NOMO-1 treated with DMSO at 0.1 percent for 48 hours (cell line): ENCODE measurements around the gene PRKRA.
"Not testable (repeated sequence)": the region's sequence is repeated elsewhere in the genome, so short reads cannot be mapped to it uniquely, and the experiment has no call there.

Source experiments
- DNase-seq: peaks from one replicate; lab custom pipeline; 2025; ENCODE audit not compliant: unreplicated experiment; lab: John Stamatoyannopoulos, UW

PRKRA gene

DNA sequence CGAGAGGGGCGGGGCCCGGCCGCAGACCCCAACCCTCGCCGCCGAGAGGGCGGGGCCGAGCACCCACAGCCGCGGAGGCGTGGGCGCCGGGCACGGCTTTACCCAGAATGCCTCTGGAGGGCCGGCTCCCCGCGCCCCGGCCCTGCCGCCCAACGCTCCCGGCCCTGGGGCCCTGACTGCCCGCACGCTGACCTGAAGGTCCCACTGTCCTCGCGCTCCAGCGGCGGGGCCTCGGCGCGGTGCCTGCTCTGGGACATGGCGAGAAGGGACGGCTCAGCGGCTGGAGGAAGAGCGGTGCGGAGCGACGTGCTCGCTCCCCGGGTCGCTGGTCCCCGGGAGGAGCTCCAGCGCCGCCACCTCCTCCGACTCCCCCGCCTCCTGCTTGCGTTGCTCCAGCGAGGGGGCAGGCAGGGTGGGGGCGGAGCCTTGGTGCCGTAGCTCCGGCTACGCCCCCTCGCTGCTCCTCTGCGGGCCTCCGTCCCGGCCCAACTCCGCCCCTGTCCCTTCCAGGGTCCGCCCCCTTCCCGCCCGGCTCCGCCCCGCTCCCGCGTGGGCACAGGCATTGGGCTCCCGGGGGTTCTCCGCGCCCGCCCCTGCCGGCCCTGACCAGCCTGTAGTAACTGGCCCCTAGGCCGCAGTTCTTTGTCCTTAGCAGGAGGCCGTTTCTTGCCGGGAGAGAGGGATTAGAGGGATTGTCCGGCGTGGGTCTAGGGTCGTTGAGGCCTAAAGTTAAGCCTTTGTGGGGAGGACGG lies at the start of gene PRKRA, which contains the start of gene PJVK:
Gene PRKRA (minus strand): TSS at position 402 of the 752 bp plus-strand sequence. CDS start 145 bp downstream, at position 257.
Gene PJVK (plus strand): TSS at position 605 of the 752 bp plus-strand sequence. CDS start 2,032 bp downstream, outside the sequence.
- DNase-seq = peak; percentile 94

GRCh38 chr2:178499640-178500039 lies 48.7 kb upstream of the PRKRA start:
- no peak for DNase-seq

- DNase-seq = no peak
These were observed 47.2 kb upstream of the PRKRA start for GRCh38 chr2:178498137-178498536.

DNA sequence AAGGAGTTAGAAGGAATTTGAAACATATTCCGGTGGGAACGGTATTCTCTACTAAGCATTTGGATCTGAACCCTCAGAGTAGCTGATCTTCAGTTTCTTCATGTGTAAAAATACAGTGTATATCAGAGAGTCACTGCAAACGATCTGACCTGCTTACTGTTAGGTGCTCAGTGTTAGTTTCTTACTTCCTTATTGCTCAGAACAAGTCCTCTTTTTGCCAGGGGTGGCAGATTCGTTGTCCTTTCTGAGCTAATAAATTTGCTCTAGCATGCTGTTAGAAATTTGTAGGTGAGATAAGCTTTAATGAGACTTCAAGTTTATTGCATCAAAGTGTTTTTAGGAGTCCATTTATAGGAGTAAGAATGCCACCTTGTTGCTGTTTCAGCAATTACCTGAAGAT lies 45.1 kb upstream of the PRKRA start:
- DNase-seq = no peak

DNA sequence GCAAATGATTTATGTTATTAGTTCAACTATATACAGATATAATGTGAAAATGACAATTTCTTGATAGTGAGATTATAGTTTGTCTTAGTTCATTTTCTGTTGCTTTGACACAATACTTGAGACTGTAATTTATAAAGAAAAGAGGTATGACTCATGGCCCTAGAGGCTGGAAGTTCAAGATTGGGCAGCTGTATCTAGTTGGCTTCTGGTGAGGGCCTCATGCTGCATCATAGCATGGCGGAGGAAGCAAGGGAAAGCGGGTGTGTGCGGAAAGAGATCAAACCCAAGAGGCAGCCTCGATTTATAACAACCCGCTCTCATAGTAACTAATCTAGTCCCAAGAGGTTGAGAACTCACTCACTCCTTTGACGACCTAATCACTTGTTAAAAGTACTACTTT lies 40.6 kb upstream of the PRKRA start:
- no peak for DNase-seq

DNA sequence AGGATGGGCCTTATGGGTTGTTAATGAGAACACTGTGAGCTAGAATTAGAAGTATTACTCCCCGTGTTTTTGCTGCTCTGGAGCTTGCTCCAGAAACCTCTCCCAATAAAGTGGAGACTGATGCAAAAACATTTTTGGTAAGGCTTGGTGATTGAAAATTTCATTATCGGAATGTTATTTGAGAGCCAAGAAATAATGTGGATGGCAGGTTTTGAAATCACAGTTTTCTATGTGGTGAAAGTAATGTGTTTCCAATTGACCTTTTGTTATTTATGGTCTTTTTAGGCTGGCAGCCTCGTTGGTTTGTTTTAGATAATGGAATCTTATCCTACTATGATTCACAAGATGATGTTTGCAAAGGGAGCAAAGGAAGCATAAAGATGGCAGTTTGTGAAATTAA lies 34.4 kb upstream of the PRKRA start:
- DNase-seq = no peak

DNA sequence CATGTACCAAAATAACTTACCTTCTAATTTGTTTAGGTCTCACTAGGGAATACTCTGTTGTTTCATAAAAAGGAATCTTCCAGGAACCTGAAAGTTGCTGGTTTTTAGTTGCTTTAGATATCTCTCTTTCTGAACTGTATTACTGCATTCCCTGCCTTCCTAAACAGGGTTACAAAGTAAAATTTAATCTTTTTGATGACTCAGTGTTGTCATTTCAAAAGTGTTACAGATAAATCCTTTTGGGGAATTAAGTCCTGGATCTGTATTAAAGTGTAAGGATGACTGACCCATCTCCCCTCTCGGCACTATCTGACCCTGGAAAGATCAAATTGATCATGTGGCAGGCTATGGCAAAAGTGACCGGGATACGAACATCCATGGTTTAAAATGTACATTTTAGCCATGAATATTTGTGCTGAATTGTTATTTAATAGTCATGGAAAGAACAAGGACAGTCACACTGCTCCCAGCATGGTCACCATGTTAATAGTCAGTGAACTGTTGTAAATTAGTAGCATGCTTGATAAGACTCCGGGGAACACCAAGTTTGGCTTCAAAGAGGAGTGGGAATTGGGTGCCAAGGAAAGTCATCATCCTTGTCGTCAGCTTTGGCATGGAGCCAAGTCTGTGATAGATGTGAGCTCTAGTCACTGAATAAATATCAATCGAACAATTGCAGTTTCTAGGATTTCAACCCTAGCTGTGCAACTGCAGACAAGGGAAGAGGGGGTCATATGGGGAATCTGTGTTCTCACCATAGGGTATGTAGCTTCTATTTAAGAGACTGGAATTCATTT lies 33.5 kb upstream of the PRKRA start:
- DNase-seq = no peak

- DNase-seq = no peak
These were observed 31.5 kb upstream of the PRKRA start for GRCh38 chr2:178482437-178482836.

DNA sequence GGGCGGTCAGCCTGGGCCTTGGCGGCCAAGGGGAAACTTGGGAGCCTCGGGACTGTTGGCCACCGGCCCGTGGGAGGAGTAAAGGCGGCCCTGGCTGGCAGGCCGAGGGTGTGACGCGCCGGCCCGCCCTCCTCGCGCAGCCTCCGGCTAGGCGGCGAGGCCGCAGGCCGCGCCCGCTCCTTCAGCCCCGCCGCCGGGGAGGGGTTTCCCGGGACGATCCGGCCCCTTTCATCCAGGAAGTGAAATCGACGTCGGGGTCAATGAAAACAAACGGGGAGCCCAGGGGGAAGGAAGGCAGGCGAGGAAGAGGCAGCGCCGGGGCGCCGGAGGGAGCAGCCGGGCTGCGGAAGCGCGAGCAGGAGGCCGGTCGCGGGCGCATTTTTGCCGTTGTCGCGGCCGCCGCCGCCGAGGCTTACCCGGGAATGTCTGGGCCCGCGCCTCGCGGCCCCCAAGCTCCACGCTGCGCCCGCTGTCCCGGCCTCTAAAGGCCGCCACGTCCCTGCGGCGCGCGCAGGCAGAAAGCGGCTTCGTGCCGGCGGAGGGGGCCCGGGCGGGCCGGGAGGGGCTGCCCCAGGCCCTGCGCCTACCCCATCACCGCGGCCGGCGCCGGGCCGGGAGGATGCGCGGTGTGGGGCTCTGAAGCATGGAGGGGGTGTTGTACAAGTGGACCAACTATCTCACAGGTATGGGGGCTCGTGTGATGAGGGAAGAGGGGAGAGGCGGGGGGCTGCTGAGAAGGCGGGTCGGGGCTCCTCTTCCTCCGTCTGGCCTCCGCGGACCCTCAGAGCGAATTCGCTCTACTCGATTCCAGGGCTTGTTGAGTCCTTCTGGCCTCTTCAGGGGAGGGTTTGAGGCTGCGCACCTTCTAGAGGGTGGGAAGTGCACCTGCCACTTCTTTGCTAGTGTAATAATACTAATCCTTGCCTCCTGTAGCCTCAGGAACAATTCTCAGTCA lies 29.5 kb upstream of the PRKRA start, which contains the start of gene PLEKHA3:
Gene PLEKHA3 (plus strand): TSS at position 231 of the 955 bp plus-strand sequence. CDS start 413 bp downstream, at position 644.
- peak; percentile 84 for DNase-seq

DNA sequence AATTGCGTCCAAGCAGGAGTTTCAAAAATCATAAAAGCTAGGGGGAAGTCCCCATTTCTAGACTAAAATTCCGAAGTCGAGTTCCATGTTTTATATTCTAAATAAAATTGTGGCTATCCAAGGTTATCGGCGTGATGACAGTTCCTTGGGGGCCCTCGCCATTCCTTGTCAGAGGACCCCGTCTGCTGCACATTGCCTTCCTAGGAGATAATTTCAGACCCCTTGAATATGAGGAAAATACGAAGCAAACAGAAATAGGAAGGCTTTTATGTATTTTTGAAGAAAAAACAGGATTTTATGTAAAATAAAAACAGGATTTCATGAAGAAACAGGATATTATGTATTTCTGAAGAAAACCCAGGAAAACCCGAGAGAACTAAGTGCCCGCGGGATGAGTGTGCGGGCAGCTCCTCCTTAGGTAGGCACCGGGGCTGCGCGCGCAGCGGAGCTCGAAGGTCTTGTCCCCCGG lies 28.8 kb upstream of the PRKRA start:
- DNase-seq = no peak

DNA sequence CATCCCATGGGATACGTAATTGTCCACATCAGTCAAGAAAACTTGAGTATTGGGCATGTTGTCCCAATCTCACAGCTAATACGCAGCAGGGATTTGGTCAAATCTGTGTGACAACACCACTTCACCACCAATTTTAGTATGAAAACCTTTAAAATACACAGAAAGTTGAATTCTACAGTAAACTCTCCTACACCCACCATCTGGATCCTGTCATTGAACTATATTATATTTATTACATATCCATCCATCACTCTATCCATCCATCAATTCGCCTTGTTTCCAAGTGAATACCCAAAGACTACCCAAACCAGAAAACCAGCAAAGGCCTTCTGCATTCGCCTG lies 28.3 kb upstream of the PRKRA start:
- DNase-seq = no peak

DNA sequence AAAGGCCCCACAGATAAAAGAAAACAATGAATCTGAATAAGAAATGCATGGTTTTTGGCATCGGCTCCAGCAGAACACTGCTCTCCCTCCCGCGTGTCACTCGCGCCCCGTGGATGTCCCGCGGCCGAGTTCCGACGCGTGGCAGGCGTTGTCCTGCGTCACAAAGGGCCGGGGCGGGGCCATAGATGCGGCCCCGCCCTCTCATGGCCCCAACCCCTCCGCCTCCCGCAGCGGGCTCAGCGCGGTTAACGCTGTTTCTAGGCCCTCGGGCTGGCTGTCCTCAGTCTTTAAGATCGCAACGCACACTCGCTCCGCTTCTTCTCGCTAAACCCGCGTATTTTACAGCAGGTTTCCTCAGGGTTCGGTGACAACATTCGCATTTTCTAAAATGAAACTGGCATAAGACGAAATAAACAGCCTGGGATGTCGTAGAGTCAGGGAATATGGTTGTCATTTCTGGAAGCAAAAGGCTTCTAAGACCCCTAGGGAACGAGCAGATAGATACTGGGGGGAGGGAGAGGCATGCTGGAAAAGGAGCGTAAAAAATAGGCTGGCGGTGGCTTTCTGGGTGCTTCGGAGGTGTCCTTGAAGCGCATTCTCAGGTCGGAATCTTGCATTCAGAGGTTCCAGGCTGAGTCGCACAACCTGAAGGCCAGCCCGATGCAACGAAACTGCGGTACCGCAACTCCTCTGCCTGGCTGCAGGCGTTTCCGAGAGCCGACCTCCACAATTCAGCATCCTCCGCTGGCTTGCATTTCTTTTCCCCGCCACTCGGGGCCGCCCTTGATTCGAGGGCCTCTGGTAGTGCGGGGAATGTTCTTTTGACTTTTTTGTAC lies 27.7 kb upstream of the PRKRA start, which contains the start of gene FKBP7:
Gene FKBP7 (minus strand): TSS at position 162 of the 836 bp plus-strand sequence. CDS start 101 bp downstream, at position 61.
- peak; percentile 67 for DNase-seq

- DNase-seq = no peak
These were observed 27.1 kb upstream of the PRKRA start for GRCh38 chr2:178478130-178478438.

GRCh38 chr2:178477443-178478129 lies 26.6 kb upstream of the PRKRA start:
- DNase-seq = no peak

GRCh38 chr2:178476477-178476876 lies 25.5 kb upstream of the PRKRA start:
- DNase-seq = no peak

DNA sequence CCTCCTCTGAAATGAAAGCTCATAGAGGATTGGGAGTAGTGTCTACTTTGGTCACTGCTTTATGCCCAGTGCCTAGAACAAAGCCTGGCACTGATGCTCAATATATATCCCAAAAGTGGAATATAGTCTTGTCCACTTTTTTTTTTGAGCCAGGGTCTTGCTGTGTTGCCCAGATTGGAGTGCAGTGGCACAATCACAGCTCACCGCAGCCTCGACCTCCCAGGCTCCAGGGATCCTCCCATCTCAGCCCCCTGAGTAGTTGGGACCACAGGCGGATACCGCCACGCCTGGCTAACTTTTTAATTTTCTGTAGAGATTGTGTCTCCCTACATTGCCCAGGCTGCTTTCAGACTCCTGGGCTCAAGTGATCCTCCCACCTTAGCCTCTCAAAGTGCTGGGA lies 23.6 kb upstream of the PRKRA start:
- DNase-seq = no peak

DNA sequence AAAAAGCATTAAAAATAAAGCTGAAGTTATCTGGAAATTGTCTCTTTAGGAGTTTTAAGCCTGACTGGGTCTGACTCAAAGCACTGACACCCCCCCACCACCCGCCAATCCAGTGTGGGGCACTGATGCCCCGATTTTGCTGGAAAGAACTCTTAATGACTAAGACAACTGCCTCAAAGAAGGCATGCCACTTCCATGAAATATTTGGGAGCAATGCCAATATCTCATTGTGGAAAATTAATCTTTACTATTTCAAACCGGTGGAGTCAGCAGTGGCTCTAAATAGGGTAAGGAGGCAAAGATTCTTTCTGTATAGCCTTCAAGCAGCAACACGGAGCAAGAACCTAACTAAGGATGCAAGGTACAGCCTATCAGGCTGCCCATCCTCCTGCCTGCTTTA lies 23.0 kb upstream of the PRKRA start:
- no peak for DNase-seq

- no peak for DNase-seq
These were observed 22.4 kb upstream of the PRKRA start for GRCh38 chr2:178473373-178473772.

DNA sequence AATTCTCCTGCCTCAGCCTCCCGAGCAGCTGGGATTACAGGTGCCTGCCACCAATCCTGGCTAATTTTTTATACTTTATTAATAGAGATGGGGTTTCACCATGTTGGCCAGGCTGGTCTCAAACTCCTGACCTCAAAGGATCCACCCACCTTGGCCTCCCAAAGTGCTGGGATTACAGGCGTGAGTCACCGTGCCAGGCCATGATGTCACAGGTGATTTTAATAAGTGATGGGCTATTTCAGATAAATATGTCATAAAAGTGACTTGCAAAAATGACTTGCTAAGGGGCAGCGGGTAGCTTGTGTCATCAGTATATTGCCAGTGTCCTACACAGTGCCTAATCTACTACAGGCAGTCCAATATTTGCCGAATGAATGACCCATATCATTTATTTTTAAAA lies 20.3 kb upstream of the PRKRA start:
- not testable (repeated sequence) for DNase-seq
